Raji (cell line): ENCODE measurements around the gene ORM1.

Experiments used
- POLR2A ChIP-seq: IDR thresholded peaks from 2 replicates; pipeline ENCODE4 v1.6.1; 2011; ENCODE audit warnings: low read depth, low read length, control low read depth; ENCODE audit not compliant: insufficient read depth

Gene ORM1

DNA sequence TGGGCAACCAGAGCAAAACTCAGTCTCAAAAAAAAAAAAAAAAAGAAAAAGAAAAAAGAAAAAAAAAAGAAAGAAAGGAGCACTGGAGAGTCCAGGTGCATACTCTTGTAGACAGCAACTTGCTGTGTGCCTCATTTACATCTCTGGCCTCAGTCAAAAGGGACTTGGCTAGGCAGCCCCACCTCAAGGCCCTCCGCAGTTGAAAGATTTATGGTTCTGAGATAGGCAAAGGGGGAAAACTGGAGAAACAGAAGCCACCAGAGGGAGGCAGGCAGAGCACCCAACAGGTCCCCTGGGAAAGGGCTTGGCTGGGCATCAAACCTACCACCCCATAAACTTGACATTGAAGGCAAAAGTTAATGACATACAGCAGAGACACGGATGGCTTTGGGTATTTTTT lies 12.8 kb downstream of the ORM1 start:
- no peak for TF ChIP-seq POLR2A

DNA sequence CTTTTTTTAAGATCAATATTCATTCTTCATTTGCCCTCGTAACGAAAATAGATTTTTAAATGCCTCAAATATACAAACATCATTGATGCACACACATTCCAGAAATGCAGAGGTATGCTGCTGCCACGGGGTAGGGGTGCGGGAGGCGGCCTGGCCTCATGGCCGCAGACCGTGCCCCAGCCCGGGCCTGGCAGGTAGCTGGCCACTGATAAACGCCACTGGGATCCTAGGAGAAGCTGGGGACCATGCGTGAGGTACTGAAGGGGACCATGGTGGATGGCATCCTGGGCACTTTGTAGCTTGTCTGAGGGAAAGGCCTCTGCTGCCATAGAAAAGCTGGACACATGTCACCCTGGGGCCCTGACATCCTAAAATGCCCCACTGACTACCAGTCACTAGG lies 13.3 kb downstream of the ORM1 start:
- no peak for TF ChIP-seq POLR2A

- no peak for TF ChIP-seq POLR2A
These were observed 13.9 kb downstream of the ORM1 start for GRCh38 chr9:114336699-114337395.

- TF ChIP-seq POLR2A, result no peak
These were observed 15.3 kb downstream of the ORM1 start for GRCh38 chr9:114338187-114338586.

DNA sequence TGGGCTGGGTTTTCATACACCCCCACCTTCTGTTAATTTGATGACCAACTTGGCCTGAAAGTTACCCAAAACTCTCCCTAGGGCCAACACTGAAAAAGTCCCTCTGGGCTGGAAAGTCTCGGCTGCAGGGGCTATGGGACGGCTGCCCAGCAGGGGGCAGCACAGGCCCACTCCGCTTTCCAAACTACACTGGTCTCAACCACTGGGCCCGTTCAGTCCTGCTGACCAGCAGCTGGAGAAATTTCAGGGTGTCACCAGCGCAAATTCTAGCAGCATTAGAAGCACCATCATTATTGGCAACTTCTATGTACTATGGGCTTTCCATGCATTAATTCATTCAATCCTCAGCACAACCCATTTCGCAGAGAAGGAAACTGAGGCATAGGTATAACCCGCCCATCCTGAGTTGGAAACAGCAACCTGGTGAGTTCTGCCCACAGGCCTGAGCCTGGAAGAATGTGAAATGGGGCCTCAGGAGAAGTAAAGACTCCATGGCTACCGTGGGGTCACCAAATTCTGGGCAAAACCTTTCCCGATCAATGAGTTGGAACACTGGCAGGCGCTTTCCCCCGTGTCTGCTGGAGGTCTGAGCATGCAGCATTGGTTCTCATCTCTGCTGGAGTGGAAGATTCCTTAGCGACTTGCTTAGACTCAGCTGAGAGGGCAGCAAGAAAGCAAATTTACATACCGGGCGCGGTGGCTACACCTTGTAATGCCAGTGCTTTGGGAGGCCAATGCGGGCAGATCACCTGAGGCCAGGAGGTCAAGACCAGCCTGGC lies 16.4 kb downstream of the ORM1 start:
- TF ChIP-seq POLR2A, result no peak

DNA sequence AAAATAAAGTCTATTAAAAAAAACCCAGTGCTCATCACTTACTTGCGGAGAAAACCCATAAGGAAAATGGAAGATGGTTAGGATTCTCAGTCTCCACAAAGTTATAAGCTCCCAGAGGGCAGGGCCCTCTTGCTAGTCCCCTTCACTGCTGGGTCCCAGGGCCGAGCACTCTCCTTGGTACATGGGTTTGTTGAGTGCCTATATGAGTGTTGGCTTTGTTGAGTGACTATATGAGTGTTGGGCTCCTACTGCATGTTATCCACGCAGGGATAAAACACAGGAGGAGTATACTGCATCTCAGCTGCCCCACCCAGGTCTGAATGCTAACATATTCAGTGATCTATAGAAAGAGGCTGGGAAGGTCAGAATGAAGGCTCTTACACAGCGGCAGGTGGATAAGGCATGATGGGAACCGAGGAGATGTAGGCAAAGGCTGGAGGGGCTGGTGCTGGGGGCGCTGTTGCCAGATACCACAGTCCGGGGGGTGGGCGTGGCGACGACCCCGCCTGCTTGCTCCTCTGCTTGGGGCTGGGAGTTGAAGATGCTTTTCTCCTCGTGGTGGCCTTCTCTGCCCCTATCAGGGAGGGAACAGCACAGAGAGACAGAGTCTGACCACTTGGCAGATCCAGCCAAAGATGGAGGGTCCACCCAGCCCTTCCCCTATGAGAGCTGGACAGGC lies 18.4 kb downstream of the ORM1 start:
- no peak for TF ChIP-seq POLR2A

- no peak for TF ChIP-seq POLR2A
These were observed 19.1 kb downstream of the ORM1 start for GRCh38 chr9:114341991-114342390.

DNA sequence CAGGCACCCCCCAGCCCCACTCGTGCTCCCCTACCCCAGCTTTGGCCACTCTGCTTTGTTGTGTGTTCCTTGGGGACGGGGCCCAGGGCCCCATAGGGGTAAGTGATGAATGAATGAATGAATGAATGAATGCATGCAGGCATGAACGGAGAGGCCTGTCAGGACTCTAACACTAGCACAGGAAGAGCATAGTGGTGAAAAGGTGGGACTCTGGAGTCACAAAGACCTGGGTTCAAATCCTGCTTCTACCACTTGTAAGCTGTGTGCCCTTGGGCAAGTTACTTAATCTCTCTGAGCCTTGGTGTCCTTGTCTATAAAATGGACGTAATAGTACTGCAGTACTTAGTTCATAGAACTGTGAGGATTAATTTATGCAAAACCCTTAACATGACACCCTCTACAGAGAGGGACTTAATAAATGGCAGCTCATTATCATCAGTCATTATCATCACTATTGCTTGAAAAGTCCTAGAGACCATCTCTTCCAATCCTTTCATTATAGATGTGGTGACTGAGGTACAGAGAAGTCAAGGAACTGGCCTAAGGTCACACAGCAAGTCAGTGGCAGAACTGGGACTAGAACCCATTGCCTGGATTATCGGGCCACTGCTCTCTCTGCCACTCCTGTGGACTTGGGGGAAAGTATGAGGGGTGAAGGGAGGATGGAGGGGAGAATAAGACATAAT lies 20.0 kb downstream of the ORM1 start:
- no peak for TF ChIP-seq POLR2A

- no peak for TF ChIP-seq POLR2A
These were observed 20.7 kb downstream of the ORM1 start for GRCh38 chr9:114343471-114344187.

DNA sequence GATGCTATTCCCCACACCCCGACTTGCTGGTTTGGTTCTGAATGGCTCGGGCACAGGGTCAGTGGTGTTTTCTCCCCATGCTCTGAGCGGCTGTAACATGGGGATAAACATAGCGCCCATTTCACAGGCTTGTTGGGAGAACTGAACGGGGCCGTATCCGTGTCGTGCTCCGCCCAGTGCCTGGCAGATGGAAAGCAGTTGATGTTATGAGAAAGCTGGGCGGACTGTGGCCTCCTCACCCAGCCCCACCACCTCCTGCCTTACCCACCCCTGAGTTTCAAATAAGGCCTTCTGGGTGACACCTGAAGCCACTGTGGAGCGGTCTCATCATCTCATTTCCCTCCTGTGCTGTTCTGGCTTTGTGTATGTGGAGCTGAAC lies 21.3 kb downstream of the ORM1 start:
- TF ChIP-seq POLR2A, result no peak

GRCh38 chr9:114344692-114345091 lies 21.8 kb downstream of the ORM1 start:
- no peak for TF ChIP-seq POLR2A

- TF ChIP-seq POLR2A, result no peak
These were observed 22.7 kb downstream of the ORM1 start for GRCh38 chr9:114345493-114346065.

DNA sequence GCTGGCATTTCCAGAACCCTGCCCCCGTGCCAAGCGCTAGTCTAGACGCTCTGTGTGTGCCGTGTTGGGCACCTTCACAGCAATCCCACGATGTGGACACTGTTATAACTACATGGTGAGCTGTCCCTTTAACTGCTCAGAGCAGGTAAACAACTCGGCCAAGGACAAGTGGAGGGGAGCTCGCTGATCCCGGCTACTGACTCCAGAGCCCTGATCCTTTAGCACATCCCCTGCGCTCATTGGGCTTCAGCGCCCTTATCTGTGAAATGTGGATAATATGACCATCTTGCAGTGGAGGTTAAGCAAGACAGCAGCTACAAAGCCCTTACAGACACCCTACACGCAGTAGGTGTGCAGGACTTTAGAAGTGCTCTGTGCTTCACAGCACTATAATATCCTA lies 23.2 kb downstream of the ORM1 start:
- no peak for TF ChIP-seq POLR2A

DNA sequence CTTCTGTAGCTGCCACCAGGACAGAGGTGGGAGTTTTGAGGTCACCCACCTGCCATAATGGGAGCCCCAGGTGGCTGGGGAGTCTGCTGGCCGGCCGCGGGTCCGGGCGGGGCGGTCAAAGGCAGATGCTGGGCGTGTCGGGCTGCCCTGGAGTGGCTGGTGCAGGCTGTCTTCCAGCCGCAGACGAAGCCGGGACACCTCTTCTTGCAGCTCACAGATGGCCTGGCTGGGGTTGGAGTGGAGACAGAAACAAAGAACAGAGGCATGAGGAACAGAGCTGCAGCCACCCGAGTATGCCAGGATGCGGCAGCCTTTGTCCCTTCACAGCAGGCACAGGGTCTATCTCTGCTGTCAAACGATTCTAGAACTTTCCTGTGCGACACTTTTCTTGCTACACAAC lies 24.8 kb downstream of the ORM1 start:
- no peak for TF ChIP-seq POLR2A

DNA sequence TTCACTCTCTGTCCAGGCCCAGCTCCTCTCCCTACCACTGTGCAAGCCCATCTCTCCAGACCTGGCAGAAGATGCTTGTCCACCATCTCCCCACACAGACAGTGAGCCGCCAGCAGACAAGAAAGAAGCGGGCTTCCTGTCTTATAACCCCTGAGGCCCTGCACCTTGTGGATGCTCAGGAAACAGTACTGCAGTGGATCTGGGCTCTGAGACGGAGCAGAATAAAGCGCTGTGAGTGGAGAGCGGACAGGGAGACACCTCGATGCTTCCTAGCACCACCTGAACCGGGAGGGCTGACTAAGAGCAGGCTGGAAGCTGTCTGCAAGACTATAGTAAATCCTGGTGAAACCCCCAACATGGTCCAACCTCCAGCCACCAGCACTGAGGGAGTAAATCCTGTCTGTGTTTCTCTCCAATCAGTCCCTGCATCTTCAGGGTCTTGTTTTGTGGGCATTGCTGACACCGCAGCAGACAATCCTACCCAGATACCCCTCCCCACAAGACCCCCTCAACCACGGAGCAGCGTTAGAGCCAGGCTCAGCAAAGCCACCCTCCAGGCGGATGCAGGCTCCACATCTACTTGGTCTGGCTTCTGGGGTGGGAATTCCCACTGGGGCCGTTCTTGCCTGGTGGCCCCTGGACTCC lies 25.5 kb downstream of the ORM1 start:
- TF ChIP-seq POLR2A, result no peak
